HG03039 (cell line): Measurements from ENCODE around the gene SIDT1.
A peak's percentile ranks its signal among the peaks of the same experiment; 100 is the strongest.

ENCODE experiments used
- ATAC-seq: cut with Tn5 transposase; IDR thresholded peaks from one replicate; pipeline ENCODE4 v1.9.1; 2021; ENCODE audit warnings: mild to moderate bottlenecking, moderate library complexity; ENCODE audit not compliant: unreplicated experiment

Gene SIDT1

GRCh38 chr3:113590983-113591382 lies 58.6 kb downstream of the SIDT1 start:
- ATAC-seq: no peak

GRCh38 chr3:113594066-113594465 lies 61.7 kb downstream of the SIDT1 start:
- no peak for ATAC-seq

GRCh38 chr3:113597596-113598354 lies 65.4 kb downstream of the SIDT1 start:
- no peak for ATAC-seq

- no peak for ATAC-seq
Observed at GRCh38 chr3:113600418-113601182, 68.2 kb downstream of the SIDT1 start.

GRCh38 chr3:113601240-113601639 lies 68.9 kb downstream of the SIDT1 start:
- ATAC-seq: no peak

- no peak for ATAC-seq
Observed at GRCh38 chr3:113602256-113602655, 69.9 kb downstream of the SIDT1 start.

- no peak for ATAC-seq
Observed at GRCh38 chr3:113602836-113603235, 70.5 kb downstream of the SIDT1 start.

- ATAC-seq: peak; percentile 97
Observed at GRCh38 chr3:113606539-113607218, 74.3 kb downstream of the SIDT1 start.

GRCh38 chr3:113607219-113607596 lies 74.9 kb downstream of the SIDT1 start:
- ATAC-seq: no peak

- no peak for ATAC-seq
Observed at GRCh38 chr3:113614402-113614801, 82.0 kb downstream of the SIDT1 start.

- no peak for ATAC-seq
Observed at GRCh38 chr3:113615976-113616375, 83.6 kb downstream of the SIDT1 start.

GRCh38 chr3:113617726-113618125 lies 85.4 kb downstream of the SIDT1 start:
- ATAC-seq: no peak

- ATAC-seq: no peak
Observed at GRCh38 chr3:113620091-113620490, 87.7 kb downstream of the SIDT1 start.

GRCh38 chr3:113623324-113623723 lies 91.0 kb downstream of the SIDT1 start:
- ATAC-seq: no peak

GRCh38 chr3:113623811-113624210 lies 91.5 kb downstream of the SIDT1 start:
- no peak for ATAC-seq

- no peak for ATAC-seq
Observed at GRCh38 chr3:113625834-113626233, 93.5 kb downstream of the SIDT1 start.

- ATAC-seq: peak; percentile 48
Observed at GRCh38 chr3:113626503-113627371, 94.4 kb downstream of the SIDT1 start.

- ATAC-seq: no peak
Observed at GRCh38 chr3:113628316-113628715, 96.0 kb downstream of the SIDT1 start.

- no peak for ATAC-seq
Observed at GRCh38 chr3:113628788-113629187, 96.4 kb downstream of the SIDT1 start.

- no peak for ATAC-seq
Observed at GRCh38 chr3:113629584-113630421, 97.4 kb downstream of the SIDT1 start.
